GM12892 (cell line): Measurements from ENCODE around the gene DNMT3A.

Experiments used
- POLR2A ChIP-seq: IDR thresholded peaks from 2 replicates; pipeline ENCODE4 v1.6.1; 2011; ENCODE audit warnings: low read depth, low read length, control low read depth
- POLR2AphosphoS5 ChIP-seq: IDR thresholded peaks from 2 replicates; pipeline ENCODE4 v1.6.1; 2011; ENCODE audit warnings: low read depth, low read length, control low read depth
- TAF1 ChIP-seq: IDR thresholded peaks from 2 replicates; pipeline ENCODE4 v1.6.1; 2011; ENCODE audit warnings: low read depth, mild to moderate bottlenecking, control low read depth, low read length, borderline replicate concordance

GRCh38 chr2:25247792-25248512 lies 93.8 kb downstream of the DNMT3A start:
- TF ChIP-seq POLR2AphosphoS5 (no peak), POLR2A (no peak), TAF1 (no peak)
